Thyroid gland (tissue), 4 donors: ENCODE data around the gene SEMA5A.

Source experiments
- POLR2A ChIP-seq, 2 donors: fragments of 450-650 bp; IDR thresholded peaks; one replicate each; pipeline ENCODE4 v1.6.1; 2017; ENCODE audit warnings: antibody characterized with exemption in 2 of 2, mild to moderate bottlenecking in 2 of 2, moderate library complexity in 1 of 2
- TF ChIP-seq, protein P1 (sequence below), 6 experiments: fragments of 200-600 bp in 3 of 6; fragments of 450-650 bp in 3 of 6; sonication (generic) in 3 of 6; IDR thresholded peaks; one replicate each; pipeline ENCODE4 v1.5.1; 2016 to 2019; ENCODE audit warnings: antibody characterized with exemption in 6 of 6, mild to moderate bottlenecking in 2 of 6, inconsistent platforms in 1 of 6, moderate library complexity in 1 of 6

DNA sequence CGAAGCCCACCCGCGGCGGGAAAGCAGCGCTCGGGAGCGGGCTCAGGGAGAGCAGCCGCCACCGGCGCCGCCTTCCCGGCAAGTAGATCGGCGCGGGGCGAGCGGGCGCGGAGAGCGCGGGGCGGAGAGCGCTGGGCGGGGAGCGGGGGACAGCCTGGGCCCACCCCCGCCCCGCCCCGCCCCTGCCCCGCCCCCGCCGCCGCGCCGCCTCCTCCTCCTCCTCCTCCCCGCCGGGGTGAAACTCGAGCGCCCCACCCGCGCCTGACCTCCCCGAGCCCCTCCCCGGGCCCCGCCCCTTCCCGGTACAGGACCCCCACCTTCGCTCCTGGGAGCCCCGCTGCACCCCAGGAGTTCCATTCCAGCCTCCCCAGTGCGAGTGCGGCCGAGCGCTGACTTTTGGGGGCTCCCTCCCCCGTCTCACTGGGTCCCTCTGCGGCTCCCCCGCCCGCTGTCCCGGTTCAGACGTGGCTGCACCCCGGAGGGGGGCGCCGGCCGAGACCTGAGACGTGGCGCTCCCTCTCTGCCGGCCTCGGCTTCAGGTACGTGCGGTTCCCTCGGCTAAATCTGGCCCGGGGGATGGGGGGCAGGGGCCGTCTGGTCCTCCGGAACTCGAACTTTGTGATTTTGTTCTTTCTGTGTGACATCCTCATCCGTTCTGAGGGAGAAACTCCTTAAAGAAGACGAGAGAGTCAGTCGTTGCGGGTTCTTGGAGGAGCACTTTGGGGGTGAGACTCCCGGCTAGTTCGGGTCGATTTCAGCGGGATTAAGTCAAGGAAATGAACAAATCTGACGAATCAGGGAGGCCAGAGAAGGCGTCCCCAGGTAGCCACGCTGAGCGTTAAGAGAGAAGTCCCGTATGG, at the start of gene SEMA5A:
- TF ChIP-seq, protein P1, sequence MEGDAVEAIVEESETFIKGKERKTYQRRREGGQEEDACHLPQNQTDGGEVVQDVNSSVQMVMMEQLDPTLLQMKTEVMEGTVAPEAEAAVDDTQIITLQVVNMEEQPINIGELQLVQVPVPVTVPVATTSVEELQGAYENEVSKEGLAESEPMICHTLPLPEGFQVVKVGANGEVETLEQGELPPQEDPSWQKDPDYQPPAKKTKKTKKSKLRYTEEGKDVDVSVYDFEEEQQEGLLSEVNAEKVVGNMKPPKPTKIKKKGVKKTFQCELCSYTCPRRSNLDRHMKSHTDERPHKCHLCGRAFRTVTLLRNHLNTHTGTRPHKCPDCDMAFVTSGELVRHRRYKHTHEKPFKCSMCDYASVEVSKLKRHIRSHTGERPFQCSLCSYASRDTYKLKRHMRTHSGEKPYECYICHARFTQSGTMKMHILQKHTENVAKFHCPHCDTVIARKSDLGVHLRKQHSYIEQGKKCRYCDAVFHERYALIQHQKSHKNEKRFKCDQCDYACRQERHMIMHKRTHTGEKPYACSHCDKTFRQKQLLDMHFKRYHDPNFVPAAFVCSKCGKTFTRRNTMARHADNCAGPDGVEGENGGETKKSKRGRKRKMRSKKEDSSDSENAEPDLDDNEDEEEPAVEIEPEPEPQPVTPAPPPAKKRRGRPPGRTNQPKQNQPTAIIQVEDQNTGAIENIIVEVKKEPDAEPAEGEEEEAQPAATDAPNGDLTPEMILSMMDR (IDR thresholded peaks at IDR 0.05) = peak in 1 of 6 experiments; percentile 3
- peak in 1 of 2 donors; percentile 43 for TF ChIP-seq POLR2A (IDR thresholded peaks at IDR 0.05)
